ENCODE measurements around the gene MAP3K12.

GRCh38 chr12:53472056-53472582 lies 27.1 kb downstream of the MAP3K12 start:
- TF ChIP-seq CTCF (conservative IDR thresholded peaks at IDR 0.05; ENCODE audit: low read depth, low read length): no peak
- no peak for TF ChIP-seq EZH2 (IDR thresholded peaks at IDR 0.05; ENCODE audit: borderline replicate concordance, low read depth, low read length, poor library complexity, severe bottlenecking)

All from A673 (cell line).